Ureter (tissue), 1 donor: ENCODE data around the gene BMPER. TPM values are rescaled to one million over a fixed set of nuclear protein-coding genes. Genes with fewer than 3 reads are reported as not detected.

Experiments used
- DNase-seq: peaks from one replicate; pipeline ENCODE4 v3.0.0-alpha.2; 2020; ENCODE audit warnings: low spot score
- total RNA-seq: library from RNA; stranded (reverse); gene quantifications from one replicate; pipeline ENCODE4 v1.2.4, GENCODE V29; 2023
- donor health status: DM: yes; HTN: yes; CAD: no.

Gene BMPER
- total RNA-seq, 1 donor from 2014 or later: 6.8 TPM

GRCh38 chr7:34026481-34027190 lies 121.3 kb downstream of the BMPER start:
- no peak for DNase-seq

- no peak for DNase-seq
Measured at GRCh38 chr7:34031156-34031555, 125.8 kb downstream of the BMPER start.

DNA sequence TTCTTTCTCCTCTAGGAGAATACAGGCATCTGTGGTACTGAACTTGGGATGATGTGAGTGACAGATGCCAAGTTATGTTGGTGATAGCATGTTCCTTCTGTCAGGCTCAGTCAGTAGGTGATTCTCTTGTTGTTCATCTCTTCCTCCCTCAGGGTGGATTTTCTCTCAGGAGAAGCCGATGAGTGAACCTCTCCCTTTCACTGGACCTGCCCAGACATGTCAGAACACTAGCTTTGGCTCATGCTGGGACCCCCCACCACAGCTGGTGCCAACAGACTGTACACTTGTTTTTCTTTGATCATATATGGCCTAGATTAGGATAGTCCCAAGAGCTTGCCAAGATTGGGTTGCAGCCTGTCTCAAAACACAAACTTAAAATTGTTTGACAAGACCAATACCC lies 129.4 kb downstream of the BMPER start:
- no peak for DNase-seq

DNA sequence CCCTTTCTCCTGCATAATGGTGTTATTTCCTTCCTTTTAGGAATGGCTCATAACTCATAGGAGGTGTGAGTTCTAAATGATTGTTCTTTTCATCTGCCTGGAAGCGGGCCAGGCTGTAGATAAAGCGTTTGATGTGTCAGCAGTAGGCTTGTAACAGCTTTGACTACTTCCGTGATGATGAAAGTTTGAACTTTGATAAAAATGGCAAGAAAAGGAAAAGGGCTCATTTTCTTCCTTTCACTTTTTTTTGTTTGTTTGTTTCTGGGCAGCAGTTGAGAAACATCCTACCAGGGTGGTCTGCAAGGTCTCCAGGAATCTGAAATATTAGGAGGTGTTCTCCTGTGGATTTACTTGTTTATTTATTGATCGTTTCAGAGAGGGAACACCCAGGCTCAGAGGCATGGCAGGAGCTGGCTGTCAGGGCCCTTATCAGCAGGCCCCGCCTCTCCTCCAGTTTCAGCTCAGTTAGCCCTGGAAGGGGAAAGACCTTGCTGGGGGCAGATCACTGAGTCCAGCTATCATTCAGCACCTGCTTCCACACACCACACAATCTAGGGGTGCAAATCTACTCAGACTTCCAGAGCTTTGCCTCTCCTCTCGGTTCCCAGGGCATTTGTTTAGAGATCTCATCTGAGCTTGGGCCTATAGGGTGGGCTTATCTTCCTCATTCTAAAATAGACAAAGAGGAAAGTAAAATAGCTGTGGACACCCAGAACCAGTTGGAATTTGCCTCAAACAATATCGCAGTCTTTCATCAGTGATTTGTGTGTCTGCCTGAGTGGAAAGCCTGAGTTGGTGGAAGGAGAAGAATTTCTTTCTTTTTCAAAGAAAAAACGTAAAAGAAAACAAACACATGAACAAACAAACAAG lies 130.9 kb downstream of the BMPER start:
- DNase-seq: peak; percentile 63

GRCh38 chr7:34036972-34037792 lies 131.8 kb downstream of the BMPER start:
- no peak for DNase-seq

DNA sequence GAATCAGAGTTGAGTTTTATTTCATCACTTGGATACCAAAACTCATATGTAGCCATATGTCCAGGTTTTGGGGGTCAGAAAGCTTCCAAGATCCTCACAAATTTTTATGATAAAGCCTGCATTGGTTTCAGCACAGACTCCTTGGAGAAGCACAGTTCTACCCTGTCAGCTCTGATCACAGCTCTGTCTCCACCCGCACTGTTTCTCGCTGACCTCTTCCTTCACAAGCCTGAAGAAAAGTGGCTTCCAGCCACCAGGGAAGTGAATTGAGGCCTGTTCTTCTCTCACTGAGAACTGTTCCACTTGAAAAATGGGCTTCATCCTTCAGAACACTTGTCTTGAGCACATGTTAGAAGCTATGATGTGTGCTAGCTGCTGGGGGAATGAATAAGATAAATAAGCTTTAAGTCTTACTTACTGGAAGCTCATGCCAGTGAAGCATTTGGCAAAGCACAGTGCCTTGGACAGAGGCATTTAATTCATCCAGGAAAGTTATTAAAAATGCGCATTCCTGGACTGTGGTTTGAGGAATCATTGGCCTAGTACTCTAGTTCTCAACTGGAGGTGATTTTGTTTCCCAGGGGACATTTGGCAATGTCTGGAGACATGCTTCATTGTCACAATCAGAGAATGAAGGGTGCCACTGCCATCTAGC lies 133.6 kb downstream of the BMPER start:
- DNase-seq: no peak

DNA sequence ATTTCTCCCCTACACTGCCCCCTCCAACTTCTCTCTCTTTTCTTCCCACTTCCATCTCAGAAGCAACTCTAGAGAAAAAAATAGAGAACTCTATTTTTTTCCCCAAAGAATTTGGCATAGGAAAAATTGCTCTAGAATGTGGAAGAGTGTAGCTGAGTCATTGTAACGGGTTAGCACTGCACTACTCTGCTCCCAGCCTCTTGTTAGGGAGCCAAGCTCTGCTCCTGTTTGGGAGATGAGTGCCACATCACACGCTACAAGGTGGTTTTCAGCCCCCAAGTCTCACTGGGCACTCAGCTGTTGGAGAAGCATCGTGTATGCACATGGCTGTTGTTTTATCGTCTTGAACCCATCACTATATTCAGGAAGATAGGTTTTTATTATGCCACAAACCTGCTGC lies 136.4 kb downstream of the BMPER start:
- no peak for DNase-seq

GRCh38 chr7:34042406-34042805 lies 137.1 kb downstream of the BMPER start:
- no peak for DNase-seq

DNA sequence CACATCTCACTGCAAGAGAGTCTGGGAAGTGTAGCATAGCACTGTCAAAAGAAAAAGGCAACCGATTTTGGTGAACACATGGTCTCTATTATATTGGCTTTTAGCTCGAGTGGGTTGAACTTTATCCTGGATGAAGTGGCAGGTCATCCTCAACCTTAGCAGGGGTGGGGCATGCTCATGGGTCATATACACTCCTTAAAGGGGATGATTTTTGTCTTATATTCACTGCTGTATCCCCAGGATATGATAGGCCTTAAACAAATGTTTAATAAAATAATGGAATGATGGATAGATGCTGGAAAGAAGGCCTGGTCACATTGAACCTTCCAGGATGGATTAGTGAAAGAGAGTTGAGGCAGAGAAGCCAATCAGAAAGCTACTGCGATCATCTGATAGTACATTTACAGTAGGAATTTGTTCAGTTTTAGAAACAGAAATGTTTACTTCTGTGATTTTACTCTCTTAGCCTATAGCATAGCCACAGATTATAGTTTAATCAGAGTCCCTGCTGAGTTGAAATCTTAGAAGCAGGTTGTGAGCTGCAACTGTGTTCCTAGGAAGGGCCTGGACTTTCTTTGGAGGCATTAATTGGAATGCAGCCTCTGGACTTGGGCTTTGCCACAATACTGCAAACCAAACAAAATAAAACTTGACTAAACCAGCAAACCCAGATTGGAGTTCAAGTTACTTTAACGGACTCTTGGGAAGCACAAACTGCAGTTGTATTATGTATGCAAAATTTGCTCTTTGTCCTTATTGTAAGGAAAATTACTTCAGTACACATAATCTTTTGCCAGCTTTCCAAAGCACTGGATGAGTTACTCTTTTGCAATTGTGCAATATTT lies 138.3 kb downstream of the BMPER start:
- no peak for DNase-seq

- no peak for DNase-seq
Measured at GRCh38 chr7:34044306-34044643, 138.9 kb downstream of the BMPER start.

- no peak for DNase-seq
Measured at GRCh38 chr7:34044734-34045353, 139.5 kb downstream of the BMPER start.

DNA sequence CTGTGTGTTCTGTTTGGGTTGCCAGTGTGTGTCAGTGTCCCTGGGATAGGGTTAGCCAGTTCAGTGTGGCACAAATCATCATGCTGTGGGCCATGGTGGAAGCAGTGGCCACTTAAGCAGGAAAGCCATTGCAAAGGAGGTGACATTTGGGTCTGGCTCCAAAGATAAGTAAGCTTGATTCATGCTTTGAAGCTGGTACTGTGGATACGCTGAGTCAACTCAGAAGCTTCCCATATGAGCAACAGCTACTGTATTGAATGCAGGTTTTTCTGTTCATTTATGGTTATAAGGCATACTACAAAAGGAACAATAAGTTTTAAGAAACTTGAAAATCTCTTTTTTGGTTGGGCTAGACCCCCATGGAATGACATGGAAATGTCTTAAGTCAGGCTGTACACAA lies 143.1 kb downstream of the BMPER start:
- DNase-seq: no peak

DNA sequence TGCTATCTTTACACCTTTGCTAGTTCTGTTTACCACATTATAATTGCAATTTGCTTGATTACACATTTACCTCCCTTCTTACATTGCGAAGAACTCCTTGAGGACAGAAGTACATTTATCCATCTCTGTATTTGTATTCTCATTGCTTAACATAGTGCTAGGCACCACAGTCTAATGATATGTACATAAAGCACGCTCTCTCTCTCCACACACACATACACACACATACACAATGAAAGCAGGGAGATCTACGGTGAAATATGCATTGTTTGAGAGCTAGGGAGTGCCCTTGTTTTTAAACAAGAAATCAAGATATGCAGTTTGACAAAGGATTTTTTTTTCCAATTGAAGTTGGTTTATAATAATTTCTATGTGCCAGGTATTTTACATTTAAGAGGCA lies 148.7 kb downstream of the BMPER start:
- no peak for DNase-seq

DNA sequence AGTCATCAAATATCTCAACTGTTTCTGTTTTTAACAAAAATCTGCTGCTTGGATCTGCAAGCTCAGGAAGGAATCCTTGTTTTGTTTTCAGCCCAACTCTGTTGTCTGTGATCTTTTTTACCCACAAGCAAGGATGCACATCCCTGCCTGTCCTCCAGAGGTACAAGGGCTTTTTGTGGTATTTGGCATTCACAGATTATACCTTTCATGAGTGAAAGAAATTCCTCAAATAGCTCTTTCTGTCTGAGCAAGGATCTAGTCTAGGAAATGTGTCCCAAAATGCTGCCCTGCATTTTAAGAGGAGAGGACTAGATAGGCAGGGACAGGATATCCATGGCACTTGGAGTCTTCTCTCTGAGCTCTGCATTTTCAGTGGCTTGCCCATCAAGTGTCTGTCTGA lies 151.8 kb downstream of the BMPER start:
- DNase-seq: no peak

GRCh38 chr7:34057956-34058355 lies 152.6 kb downstream of the BMPER start:
- DNase-seq: no peak

GRCh38 chr7:34058801-34059135 lies 153.4 kb downstream of the BMPER start:
- no peak for DNase-seq

DNA sequence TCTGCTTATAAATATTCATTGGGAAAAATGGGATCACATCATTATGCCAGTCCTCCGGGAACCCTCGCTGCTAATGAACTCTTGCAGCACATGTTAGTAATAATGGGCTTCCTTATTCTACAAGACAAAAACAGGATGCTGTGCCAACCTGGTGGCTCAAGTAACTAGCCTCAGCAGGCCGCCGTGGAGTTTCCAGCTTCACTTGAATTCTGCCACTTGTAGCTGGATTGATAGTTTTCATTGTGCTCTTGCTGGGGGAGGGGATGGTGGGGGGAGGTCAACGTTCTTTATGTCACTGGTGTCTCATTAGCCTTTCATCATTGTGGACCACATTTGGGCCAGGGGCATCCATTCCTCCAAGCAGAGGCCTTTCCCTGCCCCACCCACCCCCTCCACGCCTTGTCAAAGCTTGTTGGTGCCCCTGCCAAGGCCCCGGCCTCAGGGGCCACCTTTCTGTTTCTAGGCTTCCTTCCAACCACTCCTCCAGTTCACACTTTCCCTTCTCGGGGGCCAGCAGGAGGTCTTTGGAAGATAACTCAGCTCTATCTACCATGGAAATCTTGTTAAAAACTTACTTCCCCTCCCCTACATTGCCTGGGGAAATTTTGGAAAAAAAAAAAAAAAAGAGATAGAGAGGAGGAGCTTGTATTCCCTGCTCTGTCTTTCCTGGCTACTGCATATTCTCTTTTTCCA lies 153.9 kb downstream of the BMPER start:
- no peak for DNase-seq

- DNase-seq: no peak
Measured at GRCh38 chr7:34060196-34060947, 155.0 kb downstream of the BMPER start.

DNA sequence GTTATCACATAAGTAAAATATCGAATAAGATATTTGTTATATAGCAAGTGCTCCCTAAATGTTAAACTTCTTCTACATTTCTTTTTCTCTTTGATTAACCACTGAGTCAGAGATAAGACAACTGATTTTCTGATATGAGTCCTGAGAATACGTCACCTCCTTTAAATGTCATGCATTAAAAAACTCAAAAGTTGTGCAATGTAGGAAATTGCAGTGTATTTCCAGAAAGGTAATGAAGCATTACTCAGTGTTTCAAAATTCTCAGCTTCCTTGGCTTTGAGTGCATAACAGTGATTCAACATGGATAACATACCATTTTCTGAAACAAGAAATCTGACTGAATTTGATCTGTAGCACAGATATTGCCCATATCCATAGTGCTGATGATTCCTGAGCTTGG lies 155.8 kb downstream of the BMPER start:
- no peak for DNase-seq
